GM21515 (cell line): Measurements from ENCODE around the gene ALDOC.

Experiments
- ATAC-seq: cut with Tn5 transposase; IDR thresholded peaks from one replicate; pipeline ENCODE4 v1.9.1; 2021; ENCODE audit not compliant: unreplicated experiment

The ALDOC gene

GRCh38 chr17:28553000-28553505 lies 23.6 kb downstream of the ALDOC start:
- ATAC-seq, result no peak

DNA sequence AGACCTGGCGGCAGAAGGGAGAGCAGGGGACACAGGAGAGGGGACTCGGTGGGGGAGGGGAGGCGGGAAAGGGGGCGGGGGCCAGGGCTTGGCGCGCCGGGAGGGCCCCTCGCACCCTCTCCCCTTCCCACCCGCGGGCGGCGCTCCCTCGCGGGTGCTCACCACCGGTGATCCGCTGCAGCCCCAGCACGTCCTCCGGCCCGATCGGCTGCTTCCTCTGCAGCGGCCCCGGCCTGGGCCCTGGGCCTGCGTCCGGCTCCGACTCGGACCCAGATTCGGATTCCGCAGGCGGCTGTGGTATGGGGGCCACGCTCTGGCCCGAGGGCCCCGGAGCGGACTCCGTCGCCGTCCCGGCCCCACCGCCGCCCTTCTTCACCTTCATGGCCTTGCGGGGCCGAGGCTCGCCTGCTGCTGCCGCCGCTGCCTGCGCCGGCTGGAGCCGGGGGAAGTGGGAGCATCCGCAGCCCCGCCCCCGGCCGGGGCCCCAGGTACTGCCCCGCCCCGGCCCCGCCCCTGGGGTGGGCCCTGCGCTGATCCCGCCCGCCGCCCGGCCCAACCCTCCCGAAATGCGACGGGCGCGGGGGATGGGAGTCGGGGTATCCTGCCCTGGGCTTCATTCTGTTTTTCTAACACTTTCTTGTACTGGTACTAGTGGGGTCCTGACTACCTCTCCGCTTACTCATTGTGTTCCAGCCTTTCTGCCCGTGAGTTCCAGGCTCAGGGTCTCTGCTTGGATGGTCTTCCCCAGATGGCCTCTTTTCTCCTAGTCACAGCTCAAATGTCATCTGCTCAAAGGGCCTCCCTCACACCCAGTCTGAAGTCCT lies 24.3 kb downstream of the ALDOC start, which contains the start of gene UNC119:
UNC119 (minus strand) TSS at position 449 of the 824 bp plus-strand sequence; CDS start at position 382, 67 bp downstream.
- peak; percentile 63 for ATAC-seq

DNA sequence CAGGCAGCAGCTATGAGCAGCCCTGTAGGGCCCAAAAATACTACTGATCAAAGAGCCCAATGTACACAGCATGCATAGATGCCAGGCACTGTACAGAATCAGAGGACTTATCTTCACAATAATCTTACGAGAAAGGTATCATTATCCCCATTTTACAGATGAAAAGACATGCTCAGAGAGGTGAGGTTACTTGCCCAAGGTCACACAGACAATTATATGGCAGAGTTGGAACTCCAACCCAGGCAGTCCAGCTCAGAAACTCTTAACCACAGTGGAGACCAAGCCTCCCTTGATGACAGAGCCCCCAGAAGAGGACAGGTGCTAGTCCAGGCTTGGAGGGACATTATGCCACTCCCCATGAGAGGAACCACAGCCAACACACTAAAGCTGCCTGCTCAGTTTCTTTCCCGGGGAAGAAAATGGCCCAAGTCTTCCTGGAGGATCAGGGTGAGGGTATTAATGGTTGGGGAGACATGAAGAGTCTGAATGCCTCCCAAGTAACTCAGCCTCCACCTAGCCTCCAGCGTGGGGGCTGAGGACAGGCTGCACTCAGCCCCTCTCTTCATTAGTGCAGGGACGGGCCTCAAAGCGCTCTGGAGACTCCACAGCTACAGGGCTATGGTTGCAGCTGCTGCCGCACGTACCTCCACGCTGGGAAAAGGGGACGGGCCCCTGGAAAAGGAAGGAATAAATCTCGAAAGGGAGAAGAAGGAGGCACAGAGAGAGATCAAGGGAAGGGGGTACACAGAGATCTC lies 25.1 kb downstream of the ALDOC start:
- ATAC-seq, result no peak

- no peak for ATAC-seq
Observed at GRCh38 chr17:28550858-28551257, 25.8 kb downstream of the ALDOC start.

DNA sequence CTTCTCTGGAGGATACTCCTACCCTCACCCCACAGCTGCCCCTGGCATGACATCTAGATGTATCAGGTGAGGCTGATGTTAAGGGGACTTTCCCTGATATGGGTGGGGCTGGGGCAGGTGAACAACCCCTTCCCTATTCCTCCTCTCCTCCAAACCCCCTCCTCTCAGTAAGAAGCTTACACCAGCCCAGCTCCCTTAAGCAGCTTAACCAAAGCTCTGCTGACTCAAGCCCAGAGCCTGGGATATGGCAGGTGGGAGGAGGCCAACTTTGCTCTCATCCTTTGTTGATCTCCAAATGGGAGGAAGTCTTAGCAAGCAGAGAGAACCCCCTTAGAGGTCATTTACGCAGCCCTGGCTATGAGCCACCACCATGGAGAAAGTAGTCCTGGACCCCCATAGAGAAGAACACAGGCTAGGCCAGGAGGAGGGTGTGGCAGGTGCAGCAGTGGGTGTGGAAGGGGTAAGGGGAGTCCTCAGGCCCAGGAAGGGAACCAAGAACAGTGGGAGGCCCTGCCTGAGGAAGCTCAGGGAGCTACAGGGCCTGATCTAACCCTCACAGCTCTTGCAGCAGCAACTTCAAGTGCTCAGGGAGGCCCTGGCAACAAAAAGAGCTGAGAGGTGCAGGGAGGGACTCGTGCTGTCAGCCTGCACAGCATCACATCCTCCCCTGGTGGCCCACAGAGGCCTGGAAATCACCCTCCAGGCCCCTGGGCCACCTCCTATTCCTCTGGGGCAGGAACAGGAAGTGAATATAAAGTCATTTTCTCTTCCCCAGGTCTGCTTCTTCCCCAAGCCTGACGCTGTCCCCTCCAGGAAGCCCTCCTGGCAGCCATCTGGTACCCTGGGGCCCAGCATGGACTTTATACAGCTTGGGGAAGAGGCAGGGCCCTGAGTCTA lies 27.2 kb downstream of the ALDOC start:
- ATAC-seq, result no peak

- ATAC-seq, result no peak
Observed at GRCh38 chr17:28548417-28549130, 28.1 kb downstream of the ALDOC start.

DNA sequence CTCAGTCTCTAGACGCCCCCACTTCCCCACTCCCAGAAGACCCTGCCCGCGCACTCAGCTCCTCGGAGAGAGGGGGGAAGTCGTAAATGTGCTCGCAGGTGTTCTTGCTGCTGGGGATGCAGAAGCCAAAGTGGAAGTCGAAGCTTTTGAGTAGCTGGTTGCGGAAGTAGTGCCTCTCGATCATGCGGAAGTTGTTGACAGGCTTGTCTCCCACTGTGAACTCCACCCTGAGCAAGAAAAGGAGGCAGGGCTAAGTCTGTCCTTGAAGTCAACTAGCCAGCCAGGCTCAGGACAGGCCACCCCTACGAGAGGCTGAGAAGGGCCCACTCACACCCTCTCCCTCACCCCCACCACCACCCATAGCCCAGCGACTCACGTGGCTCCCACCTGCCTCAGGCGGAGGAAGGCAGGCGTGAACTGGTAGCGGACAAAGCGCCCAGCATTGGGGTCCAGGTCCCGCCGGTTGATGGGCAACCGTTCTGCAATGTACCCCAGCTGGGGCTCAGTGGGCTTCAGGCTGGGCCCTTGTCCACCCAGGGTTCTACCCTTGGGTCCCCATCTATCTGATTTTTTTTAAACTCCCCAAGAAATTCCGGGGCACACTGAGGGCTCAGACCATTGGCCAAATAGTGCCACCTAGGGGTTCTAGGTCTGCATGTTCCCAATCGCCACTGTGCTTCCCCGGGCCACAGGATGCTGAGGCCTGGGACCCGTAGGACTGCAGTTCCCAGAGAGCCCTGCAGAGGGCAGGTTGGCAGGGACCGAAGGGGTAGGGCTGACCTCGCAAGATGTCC lies 28.9 kb downstream of the ALDOC start:
- peak; percentile 34 for ATAC-seq

GRCh38 chr17:28547096-28547622 lies 29.5 kb downstream of the ALDOC start:
- no peak for ATAC-seq

GRCh38 chr17:28545787-28546415 lies 30.8 kb downstream of the ALDOC start:
- ATAC-seq, result no peak

GRCh38 chr17:28545141-28545503 lies 31.6 kb downstream of the ALDOC start:
- ATAC-seq, result no peak

GRCh38 chr17:28544402-28545140 lies 32.1 kb downstream of the ALDOC start:
- no peak for ATAC-seq

- no peak for ATAC-seq
Observed at GRCh38 chr17:28541439-28541838, 35.3 kb downstream of the ALDOC start.

- ATAC-seq, result no peak
Observed at GRCh38 chr17:28540231-28540630, 36.5 kb downstream of the ALDOC start.

DNA sequence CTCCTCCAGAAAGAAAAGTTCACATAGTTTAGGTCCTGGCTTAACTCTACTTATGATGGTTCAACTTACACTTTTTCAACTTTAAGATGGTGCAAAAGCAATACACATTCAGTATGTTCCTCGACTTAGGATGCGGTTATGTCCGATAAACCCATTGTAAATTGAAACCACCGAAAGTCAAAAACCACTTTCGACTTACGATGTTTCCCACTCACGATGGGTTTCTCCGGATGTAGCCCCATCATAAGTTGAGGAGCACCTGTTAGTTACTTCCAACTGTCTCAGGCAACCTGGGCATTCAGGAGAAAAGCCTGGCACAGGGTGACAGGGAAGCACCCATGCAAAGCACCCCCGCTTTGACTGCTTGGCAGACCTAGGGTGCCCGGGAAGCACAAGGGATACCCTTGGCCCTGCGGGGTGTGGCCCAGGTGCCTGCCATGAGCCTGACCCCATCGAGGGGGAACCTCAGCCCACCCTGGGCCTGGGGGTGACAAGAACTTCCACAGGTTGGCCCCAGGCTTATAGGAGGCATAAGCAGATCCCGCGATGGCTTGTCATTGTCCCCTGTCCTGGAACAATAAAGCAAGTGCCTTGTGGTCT lies 38.3 kb downstream of the ALDOC start:
- no peak for ATAC-seq

DNA sequence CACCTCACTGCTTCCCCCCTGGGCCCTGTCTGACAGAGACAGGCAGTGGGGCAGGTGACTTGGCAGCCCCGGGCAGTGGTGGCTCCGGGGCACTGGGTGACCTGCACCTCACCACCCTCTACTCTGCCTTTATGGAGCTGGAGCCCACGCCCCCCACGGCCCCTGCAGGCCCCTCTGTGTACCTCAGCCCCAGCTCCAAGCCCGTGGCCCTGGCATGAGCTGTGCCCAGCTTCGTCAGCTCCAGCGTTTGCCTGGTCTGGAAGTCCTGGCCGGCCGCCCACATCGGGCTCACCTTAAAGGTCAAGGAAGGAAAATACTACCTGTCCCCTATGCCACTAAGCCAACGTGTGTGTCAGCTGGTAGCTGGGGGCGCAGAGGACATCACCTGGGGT lies 39.5 kb downstream of the ALDOC start:
- no peak for ATAC-seq

DNA sequence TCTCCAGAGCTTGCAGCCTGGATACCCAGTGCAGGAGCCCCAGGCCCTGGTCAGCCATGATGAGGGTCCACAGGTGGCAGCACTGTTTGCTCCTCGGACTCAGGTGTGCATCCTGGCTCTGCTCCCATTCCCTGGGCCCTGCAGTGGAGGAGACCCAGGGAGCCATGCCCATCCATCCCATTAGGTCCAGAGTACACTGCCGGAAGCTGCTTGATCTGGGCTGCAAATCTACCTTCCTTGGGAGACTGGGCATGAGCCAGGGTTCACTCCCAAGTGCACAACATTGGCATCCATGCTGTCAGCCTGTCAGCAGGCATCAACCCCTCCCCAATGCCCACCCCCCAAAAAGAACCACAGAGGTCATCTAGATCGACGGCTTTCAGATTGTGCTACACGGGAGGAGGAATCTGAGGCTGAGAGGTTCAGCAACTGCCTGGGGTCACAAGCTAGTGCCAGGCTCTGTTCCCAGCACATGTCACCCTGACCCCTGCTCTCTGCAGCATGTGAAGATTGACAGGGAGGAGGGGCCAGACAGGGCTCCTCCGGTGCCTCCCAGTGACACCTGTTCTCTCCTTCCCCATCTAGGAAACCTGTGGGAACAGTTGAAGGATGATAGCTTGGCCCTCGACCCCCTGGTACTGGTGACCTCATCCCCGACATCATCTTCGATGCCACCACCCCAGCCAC lies 40.0 kb downstream of the ALDOC start:
- ATAC-seq, result no peak

DNA sequence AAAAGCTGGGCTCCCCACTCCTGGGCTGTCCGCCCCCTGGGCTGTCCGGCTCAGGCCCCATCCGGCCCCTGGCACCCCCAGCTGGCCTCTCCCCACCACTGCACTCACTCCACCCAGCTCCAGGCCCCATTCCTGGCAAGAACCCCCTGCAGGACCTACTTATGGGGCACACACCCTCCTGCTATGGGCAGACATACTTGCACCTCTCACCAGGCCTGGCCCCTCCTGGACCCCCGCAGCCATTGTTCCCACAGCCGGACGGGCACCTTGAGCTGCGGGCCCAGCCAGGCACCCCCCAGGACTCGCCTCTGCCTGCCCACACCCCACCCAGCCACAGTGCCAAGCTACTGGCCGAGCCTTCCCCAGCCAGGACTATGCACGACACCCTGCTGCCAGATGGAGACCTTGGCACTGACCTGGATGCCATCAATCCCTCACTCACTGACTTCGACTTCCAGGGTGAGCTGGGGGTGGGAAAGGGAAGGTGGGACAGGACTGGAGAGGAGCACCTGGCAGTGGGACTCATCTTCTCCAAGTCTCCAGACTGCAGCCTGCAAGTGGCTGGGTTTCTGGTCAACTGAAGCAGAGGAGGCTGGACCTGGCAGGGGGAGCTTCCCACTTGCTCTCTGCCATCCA lies 41.8 kb downstream of the ALDOC start:
- ATAC-seq, result no peak
